Thyroid gland (tissue), 4 donors: ENCODE data around the gene CLTA.
"Not testable (repeated sequence)": the region's sequence is repeated elsewhere in the genome, so short reads cannot be mapped to it uniquely, and the experiment has no call there.

Experiments
- CTCF ChIP-seq, 6 experiments: fragments of 200-600 bp in 3 of 6; fragments of 450-650 bp in 3 of 6; sonication (generic) in 3 of 6; IDR thresholded peaks; one replicate each; pipeline ENCODE4 v1.5.1; 2016 to 2019; ENCODE audit warnings: antibody characterized with exemption in 6 of 6, mild to moderate bottlenecking in 2 of 6, inconsistent platforms in 1 of 6, moderate library complexity in 1 of 6
- POLR2A ChIP-seq, 2 donors: fragments of 450-650 bp; IDR thresholded peaks; one replicate each; pipeline ENCODE4 v1.6.1; 2017; ENCODE audit warnings: antibody characterized with exemption in 2 of 2, mild to moderate bottlenecking in 2 of 2, moderate library complexity in 1 of 2

DNA sequence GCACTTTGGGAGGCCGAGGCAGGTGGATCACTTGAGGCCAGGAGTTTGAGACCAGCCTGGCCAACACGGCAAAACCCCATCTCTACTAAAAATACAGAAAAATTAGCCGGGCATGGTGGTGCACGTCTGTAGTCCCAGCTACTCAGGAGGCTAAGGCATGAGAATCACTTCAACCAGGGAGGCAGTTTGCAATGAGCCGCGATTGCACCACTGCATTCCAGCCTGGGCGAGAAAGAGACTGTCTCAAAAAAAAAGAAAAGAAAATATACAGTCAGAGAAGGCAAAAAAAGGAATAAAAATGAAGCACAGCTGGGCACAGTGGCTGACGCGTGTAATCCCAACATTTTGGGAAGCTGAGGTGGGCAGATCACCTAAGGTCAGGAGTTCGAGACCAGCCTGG, 14.2 kb upstream of the CLTA start:
- not testable (repeated sequence) for TF ChIP-seq CTCF, POLR2A (IDR thresholded peaks at IDR 0.05)
